Ishikawa (cell line): ENCODE results near the gene ARL3.

Experiments used
- CEBPB ChIP-seq: IDR thresholded peaks from 2 replicates; pipeline ENCODE4 v1.6.1; 2012
- CREB1 ChIP-seq: IDR thresholded peaks from 2 replicates; pipeline ENCODE4 v1.6.1; 2012; ENCODE audit warnings: low read depth
- EGR1 ChIP-seq: IDR thresholded peaks from 2 replicates; pipeline ENCODE4 v1.6.1; 2012
- EP300 ChIP-seq: IDR thresholded peaks from 2 replicates; pipeline ENCODE4 v1.6.1; 2012; ENCODE audit warnings: borderline replicate concordance
- FOXM1 ChIP-seq: IDR thresholded peaks from 2 replicates; pipeline ENCODE4 v1.6.1; 2012; ENCODE audit warnings: low read depth, borderline replicate concordance
- MAX ChIP-seq: IDR thresholded peaks from 2 replicates; pipeline ENCODE4 v1.6.1; 2012
- NFIC ChIP-seq: IDR thresholded peaks from 2 replicates; pipeline ENCODE4 v1.6.1; 2012
- RAD21 ChIP-seq: IDR thresholded peaks from 2 replicates; pipeline ENCODE4 v1.6.1; 2012; ENCODE audit warnings: low read depth
- REST ChIP-seq: IDR thresholded peaks from 2 replicates; pipeline ENCODE4 v1.6.1; 2012; ENCODE audit warnings: low read depth, mild to moderate bottlenecking
- TAF1 ChIP-seq: IDR thresholded peaks from 2 replicates; pipeline ENCODE4 v1.6.1; 2012; ENCODE audit warnings: low read depth, mild to moderate bottlenecking
- TEAD4 ChIP-seq: IDR thresholded peaks from 2 replicates; pipeline ENCODE4 v1.6.1; 2012
- USF1 ChIP-seq: IDR thresholded peaks from 2 replicates; pipeline ENCODE4 v1.6.1; 2012
- YY1 ChIP-seq: IDR thresholded peaks from 2 replicates; pipeline ENCODE4 v1.6.1; 2012; ENCODE audit warnings: low read depth
- ZBTB7A ChIP-seq: IDR thresholded peaks from 2 replicates; pipeline ENCODE4 v1.6.1; 2012; ENCODE audit warnings: low read depth

GRCh38 chr10:102631525-102632393 lies 82.4 kb downstream of the ARL3 start:
- TF ChIP-seq CEBPB (no peak), MAX (no peak), TAF1 (no peak), REST (no peak), EP300 (no peak), FOXM1 (no peak), NFIC (no peak), USF1 (no peak), RAD21 (no peak), YY1 (no peak), EGR1 (no peak), TEAD4 (no peak), CREB1 (no peak), ZBTB7A (no peak)
